HG02678 (cell line): ENCODE measurements around the gene MDGA2.
"Not testable (repeated sequence)": the region's sequence is repeated elsewhere in the genome, so short reads cannot be mapped to it uniquely, and the experiment has no call there.

ENCODE experiments used
- ATAC-seq: cut with Tn5 transposase; IDR thresholded peaks from one replicate; pipeline ENCODE4 v1.9.1; 2021; ENCODE audit warnings: mild to moderate bottlenecking, moderate library complexity; ENCODE audit not compliant: unreplicated experiment

MDGA2 gene

DNA sequence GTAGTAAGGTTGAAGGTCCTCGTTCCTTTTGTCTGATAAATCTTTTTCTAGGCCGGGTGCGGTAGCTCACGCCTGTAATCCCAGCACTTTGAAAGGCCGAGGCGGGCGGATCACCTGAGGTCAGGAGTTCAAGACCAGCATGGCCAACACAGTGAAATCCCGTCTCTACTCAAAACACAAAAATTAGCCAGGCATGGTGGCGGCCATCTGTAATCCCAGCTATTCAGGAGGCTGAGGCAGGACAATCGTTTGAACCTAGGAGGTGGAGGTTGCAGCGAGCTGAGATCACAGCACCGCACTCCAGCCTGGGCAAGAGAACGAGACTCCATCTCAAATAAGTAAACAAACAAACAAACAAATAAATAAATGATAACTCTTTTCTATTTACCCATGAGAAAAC is 51.3 kb downstream of the MDGA2 start:
- not testable (repeated sequence) for ATAC-seq

DNA sequence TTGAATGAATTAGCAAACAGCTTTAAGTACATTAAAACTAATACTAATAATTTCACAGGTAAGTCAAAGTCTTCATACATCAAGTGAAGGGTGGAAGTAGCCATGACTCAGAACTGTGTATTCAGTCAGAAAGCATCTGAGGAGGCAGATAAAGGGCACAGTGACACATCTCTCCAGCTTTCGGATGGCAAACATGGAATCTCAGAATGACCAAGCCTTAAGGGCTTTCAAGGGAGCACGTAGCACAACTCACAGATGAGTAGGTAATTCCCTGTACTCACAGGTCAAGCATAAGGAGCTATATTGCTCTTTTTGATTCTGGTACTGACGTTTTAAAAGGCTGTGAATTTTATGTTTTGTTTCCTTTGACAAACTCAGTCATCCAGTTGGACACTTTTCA is 56.0 kb downstream of the MDGA2 start:
- ATAC-seq, result no peak

DNA sequence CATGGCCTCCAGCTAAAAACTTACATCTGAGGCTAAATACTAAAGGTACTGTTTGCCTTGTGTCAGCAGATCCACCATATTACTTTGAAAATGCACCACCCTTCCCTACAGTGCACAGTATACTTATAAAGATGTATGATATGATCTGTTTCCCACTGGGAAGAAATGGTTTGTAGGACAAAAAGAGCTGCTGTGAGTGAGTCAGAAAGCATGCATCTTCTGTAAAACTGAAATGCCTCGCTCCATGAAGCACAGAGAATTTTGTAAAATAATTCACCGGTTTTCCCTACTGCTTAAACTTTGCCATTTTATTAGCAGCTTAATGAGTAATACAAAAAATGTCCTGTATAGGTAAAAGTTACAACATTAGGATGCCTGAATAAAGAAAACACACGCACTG is 68.8 kb downstream of the MDGA2 start:
- no peak for ATAC-seq

DNA sequence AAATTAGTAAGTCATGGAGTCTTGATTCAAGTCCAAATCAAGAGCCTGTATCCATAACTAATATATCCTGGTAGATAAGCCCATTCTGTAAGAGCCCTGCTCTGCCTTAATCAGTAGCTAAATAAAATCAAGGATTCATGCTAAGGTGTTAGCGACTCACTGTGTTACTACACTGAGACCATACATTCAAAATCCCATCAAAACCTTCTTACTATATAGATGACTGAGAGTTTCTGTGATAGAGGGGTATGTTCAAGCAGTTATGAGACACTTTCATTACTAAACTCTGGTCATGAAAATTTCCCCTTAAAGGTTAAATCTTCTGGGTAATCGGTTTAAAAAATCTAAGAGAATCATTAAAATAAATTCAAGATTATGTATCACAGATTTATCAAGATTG is 78.5 kb downstream of the MDGA2 start:
- ATAC-seq, result no peak

DNA sequence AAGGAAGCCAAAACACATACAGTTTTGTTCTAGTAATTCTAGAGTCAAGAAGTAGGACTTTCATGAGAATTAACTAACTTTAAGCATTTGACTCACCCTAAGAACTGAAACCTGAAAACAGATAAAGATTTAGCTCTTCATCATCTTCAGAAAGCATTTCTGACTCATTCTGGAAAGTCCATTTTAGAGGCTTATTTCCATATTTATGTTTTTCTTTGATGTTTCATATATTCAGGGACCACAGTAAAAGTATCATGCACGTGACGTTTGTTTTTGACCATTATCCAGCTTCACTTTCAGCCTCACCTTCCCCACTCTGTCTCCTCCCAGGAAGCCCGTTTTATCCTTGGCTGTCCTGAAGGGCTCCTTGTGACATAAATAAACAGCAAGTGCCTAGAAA is 79.2 kb downstream of the MDGA2 start:
- peak; percentile 84 for ATAC-seq

DNA sequence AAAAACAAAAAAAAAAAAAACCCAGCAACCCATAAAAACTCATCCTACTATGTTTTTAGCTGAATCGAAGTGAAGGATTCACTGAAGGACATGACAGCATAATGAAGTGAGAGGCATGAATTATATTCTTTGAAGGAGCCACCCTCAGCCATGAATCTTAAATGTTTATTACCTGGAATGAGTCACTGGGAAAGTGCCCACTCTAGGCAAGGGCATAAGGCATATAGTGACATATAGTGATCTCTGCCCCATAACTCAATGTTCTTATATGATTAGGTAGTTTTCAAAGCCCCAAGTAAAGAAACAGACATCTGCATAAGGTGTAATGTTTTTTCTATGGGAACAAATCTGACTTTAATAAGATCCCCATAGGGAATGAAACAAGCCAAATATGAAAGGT is 79.9 kb downstream of the MDGA2 start:
- ATAC-seq, result no peak

- ATAC-seq, result no peak
Measured at GRCh38 chr14:47590767-47591495, 84.5 kb downstream of the MDGA2 start.

- no peak for ATAC-seq
Measured at GRCh38 chr14:47585447-47585846, 90.0 kb downstream of the MDGA2 start.

- ATAC-seq, result no peak
Measured at GRCh38 chr14:47567273-47567672, 108.1 kb downstream of the MDGA2 start.

- no peak for ATAC-seq
Measured at GRCh38 chr14:47557894-47558293, 117.5 kb downstream of the MDGA2 start.

GRCh38 chr14:47555333-47555732 is 120.1 kb downstream of the MDGA2 start:
- ATAC-seq, result no peak

DNA sequence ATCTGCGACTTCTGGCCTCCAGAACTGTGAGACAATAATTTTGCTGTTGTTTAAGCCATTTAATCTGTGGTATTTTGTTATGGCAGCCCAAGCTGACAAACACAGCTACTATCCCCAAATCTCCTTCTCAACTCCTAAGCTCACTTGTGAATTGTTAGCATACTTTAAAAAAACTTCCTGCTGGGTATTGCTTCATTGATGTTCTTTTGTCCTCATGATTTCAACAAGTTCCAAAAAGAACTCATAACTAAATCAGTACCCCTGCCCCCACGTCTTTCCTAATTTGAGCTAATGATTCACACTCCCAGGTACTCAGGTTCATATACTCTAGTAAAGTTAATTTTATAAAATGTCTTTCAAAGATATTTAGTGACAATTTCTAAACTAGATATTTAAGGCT is 125.5 kb downstream of the MDGA2 start:
- ATAC-seq, result no peak

- ATAC-seq, result no peak
Measured at GRCh38 chr14:47543459-47543858, 131.9 kb downstream of the MDGA2 start.

DNA sequence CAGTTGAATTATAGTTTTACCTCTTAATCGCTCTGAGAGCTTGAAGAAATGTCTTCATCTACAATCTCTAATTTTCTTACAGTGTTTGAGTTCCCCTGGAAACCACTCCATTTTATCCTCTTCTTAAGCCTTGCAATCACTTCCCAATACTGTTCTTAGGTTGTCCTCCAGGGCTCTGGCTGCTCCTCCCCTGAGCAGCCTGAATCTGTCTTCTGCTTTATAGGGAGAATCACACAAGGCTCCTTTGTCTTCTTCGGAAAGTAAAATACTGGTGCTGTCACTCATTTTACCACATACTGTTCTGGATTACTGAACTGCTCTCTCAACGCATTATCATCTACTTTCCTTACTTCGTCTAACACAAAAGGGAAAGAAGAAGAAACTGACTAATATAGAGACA is 133.7 kb downstream of the MDGA2 start:
- ATAC-seq, result no peak

- ATAC-seq, result no peak
Measured at GRCh38 chr14:47539031-47539461, 136.4 kb downstream of the MDGA2 start.

GRCh38 chr14:47536341-47536740 is 139.1 kb downstream of the MDGA2 start:
- no peak for ATAC-seq

GRCh38 chr14:47526591-47527244 is 148.7 kb downstream of the MDGA2 start:
- no peak for ATAC-seq

DNA sequence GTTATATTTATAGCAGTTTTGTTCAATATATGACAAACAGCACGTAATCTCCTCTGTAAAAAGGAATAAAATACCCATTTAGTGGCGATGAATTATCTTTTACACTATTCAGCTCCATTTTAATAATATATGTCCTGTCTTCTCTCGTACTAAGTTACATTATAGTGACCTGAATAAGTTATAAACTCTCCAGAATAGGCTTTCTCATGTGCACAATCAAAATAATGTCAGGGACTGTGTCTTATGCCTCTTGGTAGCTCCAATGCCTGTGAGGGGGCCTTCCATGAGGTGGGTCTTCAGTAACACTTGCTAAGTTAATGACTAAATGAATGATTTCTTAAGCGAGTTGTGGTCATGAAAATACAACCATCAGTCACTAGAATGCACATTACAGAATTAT is 150.9 kb downstream of the MDGA2 start:
- no peak for ATAC-seq

DNA sequence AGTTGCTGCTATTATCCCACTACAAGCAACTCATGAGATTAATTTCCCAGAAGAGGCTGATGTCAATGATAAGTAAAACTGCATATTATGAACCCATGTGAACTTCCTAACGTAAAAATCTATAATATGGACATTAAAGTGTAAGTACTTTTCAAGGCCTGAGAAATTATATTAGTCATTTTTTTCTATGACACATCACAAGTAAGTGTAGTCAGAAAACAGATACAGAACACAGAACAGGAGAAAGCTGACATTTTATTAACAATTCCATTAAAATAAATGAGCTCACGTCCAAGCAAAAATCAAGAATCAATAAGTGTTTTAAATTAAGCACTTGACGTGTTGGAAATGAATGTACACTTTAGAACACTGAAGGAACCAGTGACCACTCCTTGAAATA is 155.0 kb downstream of the MDGA2 start:
- no peak for ATAC-seq

DNA sequence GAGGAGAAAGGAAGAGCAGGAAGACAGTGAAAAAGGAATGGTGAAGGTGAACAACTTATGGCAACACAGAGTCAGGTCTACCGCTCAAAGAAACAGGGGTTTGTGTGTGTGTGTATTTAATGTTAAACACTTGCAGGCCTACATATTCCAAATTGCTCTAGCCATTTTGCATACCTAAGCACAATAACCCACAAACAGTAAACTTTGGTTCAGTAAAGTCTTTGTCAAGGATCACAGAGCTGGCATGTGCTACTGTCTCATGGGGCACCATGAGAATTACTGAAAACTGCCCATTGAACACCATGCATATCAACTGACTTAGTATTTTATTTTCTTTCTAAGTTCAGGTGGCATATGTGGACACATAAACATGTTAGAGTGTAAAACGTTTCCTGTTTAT is 163.6 kb downstream of the MDGA2 start:
- ATAC-seq, result no peak

DNA sequence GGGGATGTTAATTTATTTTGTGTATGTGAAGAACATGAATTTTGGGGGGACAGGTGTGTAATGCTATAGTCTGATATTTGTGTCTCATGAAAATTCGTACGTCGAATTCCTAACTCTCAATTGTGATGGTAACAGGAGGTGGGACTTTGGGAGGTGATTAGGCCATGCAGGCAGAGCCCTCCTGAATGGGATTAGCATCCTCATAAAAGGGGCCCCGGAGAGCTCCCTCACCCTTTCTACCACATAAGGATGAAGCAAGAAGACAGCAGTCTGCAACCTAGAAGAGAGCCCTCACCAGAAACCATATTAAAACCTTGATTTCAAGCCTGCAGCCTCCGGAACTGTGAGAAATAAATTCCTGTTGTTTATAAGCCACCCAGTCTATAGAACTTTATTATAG is 165.4 kb downstream of the MDGA2 start:
- ATAC-seq, result no peak

DNA sequence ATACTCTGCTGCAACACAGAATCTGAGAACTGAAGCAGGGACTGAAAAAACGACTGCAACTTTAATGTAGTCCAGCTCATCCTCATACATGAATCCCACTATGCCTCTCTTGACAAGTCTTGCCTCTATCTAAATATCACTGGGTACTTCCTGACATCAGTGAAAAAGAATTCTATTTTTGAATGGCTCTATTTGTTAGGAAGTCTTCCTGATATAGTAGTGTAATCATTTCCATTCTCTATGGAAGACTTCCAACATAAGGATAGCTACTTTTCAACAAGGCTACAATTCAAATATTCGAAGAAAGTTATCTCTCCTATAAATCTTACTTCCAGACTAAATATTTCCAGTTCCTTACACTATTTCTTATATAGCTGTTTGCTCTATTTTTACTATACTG is 167.5 kb downstream of the MDGA2 start:
- no peak for ATAC-seq

GRCh38 chr14:47500369-47500768 is 175.0 kb downstream of the MDGA2 start:
- ATAC-seq, result no peak
